SKM-1 treated with dmso at 0.1 percent for 144 hours (cell line): Measurements from ENCODE around the gene PALB2.

ENCODE experiments used
- DNase-seq: peaks from one replicate; lab custom pipeline; 2025; ENCODE audit not compliant: unreplicated experiment; lab: John Stamatoyannopoulos, UW

PALB2 gene

DNA sequence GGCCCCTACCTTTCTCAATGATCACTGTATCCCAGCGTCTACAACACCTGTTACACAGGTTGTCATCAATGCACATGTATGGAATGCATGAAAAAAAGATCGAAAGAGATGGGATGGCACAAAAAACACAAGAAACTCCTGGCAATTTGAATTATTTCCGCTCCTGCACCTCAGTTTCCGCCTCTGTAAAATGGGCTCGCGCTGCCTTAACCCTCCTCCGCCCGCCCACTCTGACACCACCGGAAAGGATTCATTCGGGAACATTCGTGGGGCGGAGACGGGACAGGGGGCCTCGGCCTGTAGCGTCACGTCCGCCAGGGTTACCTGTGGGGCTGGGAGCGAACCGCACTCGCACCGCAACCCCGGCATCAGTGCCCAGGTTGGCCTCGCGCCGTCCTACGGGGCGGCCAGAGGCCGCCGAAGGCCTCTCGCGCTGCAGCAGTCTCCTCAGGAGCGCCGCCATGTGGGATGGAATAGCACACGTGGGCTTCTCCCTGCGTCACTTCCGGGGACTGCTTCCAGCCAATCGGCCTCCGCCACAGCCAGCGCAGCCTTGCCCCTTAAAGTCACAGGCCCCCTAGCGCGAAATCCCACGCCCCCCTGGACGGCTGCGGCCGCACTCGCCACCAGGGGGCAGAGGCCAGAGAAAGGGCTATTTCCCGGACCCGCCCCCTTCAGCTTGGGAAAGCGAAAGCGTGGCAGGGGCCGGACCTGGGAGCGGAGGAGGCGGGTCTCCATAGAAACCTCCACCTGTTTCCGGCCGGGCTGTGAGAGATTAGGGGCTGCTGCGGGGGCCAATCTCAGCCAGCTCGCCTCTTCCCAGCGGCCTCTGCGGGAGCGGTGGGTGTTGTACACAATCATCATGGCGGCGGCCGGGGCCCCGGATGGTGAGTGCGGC is 84.0 kb downstream of the PALB2 start, which contains the start of the genes EARS2 and UBFD1:
TSS of gene EARS2 (minus strand) at position 470 of the 898 bp plus-strand sequence. CDS start at position 463, 7 bp downstream.
TSS of gene UBFD1 (plus strand) at position 847 of the 898 bp plus-strand sequence. CDS start at position 863, 16 bp downstream.
- DNase-seq = peak; percentile 97

DNA sequence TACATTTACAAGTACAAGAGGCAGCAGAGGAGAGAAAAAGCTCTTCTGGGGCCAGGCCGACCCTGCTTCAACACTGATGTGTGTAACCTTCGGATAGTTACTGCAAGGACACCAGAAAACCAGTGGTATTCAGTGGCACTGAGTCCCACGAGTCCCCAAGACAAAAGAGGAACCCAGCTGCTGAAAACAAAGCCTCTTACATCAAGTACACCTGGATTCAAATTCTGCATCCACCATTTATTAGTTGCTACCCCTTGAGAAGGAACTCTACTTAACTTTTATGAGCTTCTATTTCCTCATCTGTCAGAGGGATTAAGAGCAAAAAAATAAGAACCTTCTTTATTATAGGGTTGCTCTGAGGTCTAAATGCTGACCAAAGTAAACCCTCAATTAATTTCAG is 86.6 kb downstream of the PALB2 start:
- no peak for DNase-seq
